ENCODE measurements around the gene TMED7.

The TMED7 gene

GRCh38 chr5:115583474-115583873, 42.4 kb downstream of the TMED7 start:
- DNase-seq (ENCODE audit: low read depth) = peak; percentile 89

- DNase-seq (ENCODE audit: low read depth) = no peak
Observed at GRCh38 chr5:115580941-115581340, 44.9 kb downstream of the TMED7 start.

GRCh38 chr5:115579747-115580173, 46.1 kb downstream of the TMED7 start:
- DNase-seq (ENCODE audit: low read depth) = peak; percentile 57

GRCh38 chr5:115579216-115579615, 46.6 kb downstream of the TMED7 start:
- no peak for DNase-seq (ENCODE audit: low read depth)

GRCh38 chr5:115578657-115579056, 47.2 kb downstream of the TMED7 start:
- no peak for DNase-seq (ENCODE audit: low read depth)

- DNase-seq (ENCODE audit: low read depth) = no peak
Observed at GRCh38 chr5:115577741-115578140, 48.1 kb downstream of the TMED7 start.

- DNase-seq (ENCODE audit: low read depth) = peak; percentile 59
Observed at GRCh38 chr5:115577329-115577728, 48.5 kb downstream of the TMED7 start.

- DNase-seq (ENCODE audit: low read depth) = peak; percentile 78
Observed at GRCh38 chr5:115575167-115576070, 50.4 kb downstream of the TMED7 start.

GRCh38 chr5:115573133-115573532, 52.7 kb downstream of the TMED7 start:
- peak; percentile 57 for DNase-seq (ENCODE audit: low read depth)

- DNase-seq (ENCODE audit: low read depth) = no peak
Observed at GRCh38 chr5:115571441-115571878, 54.4 kb downstream of the TMED7 start.

GRCh38 chr5:115568668-115569067, 57.2 kb downstream of the TMED7 start:
- DNase-seq (ENCODE audit: low read depth) = no peak

GRCh38 chr5:115565233-115565632, 60.6 kb downstream of the TMED7 start:
- no peak for DNase-seq (ENCODE audit: low read depth)
